Adrenal gland (tissue), 12 donors: ENCODE measurements around the gene CD200R1. TPM values are rescaled to one million over a fixed set of nuclear protein-coding genes. Genes with fewer than 3 reads are reported as not detected.
A peak's percentile ranks its signal among the peaks of the same experiment; 100 is the strongest.

Experiments
- DNase-seq, 7 donors: peaks; one replicate each; pipeline ENCODE4 v3.0.0-alpha.2; 2019 to 2020
- H3K27ac ChIP-seq, 5 donors: fragments of 200-600 bp; sonication (generic) in 4 of 5; 1 replicate in 3 of 5; 2 replicates in 2 of 5; pipeline versions ENCODE4 v1.5.1 to v1.8.0; 2016 to 2020; ENCODE audit warnings: mild to moderate bottlenecking in 1 of 5
- H3K27me3 ChIP-seq: fragments of 200-600 bp; 2 replicates; pipeline ENCODE4 v1.8.0; 2021
- H3K36me3 ChIP-seq, 2 donors: fragments of 200-600 bp; replicated peaks in 1 of 2; 1 replicate in 1 of 2; 2 replicates in 1 of 2; pipeline versions ENCODE4 v1.5.1 to v1.8.0; 2018 to 2022
- H3K4me1 ChIP-seq, 2 donors: fragments of 200-600 bp; replicated peaks in 1 of 2; 1 replicate in 1 of 2; 2 replicates in 1 of 2; pipeline versions ENCODE4 v1.5.1 to v1.8.0; 2018 to 2021
- H3K4me3 ChIP-seq, 4 donors: fragments of 200-600 bp; sonication (generic) in 3 of 4; one replicate each; pipeline ENCODE4 v1.5.1; 2016 to 2018
- H3K9me3 ChIP-seq, 3 donors: fragments of 200-600 bp; sonication (generic) in 1 of 3; replicated peaks in 1 of 3; 1 replicate in 2 of 3; 2 replicates in 1 of 3; pipeline versions ENCODE4 v1.5.1 to v1.8.0; 2016 to 2021
- CTCF ChIP-seq, 6 experiments: fragments of 450-650 bp in 4 of 6; fragments of 200-600 bp in 2 of 6; sonication (generic) in 1 of 6; IDR thresholded peaks; 1 replicate in 5 of 6; 2 replicates in 1 of 6; pipeline versions ENCODE4 v1.5.1 to v1.8.0; 2016 to 2021; ENCODE audit warnings: antibody characterized with exemption in 6 of 6, mild to moderate bottlenecking in 2 of 6, moderate library complexity in 1 of 6
- POLR2A ChIP-seq, 2 donors: fragments of 450-650 bp; IDR thresholded peaks; one replicate each; pipeline ENCODE4 v1.6.1; 2017; ENCODE audit warnings: antibody characterized with exemption in 2 of 2, mild to moderate bottlenecking in 2 of 2, moderate library complexity in 1 of 2
- WGBS, 4 donors: extraction: QIAGEN DNeasy Blood & Tissue Kit in 2 of 4; methylation state at CpG; one replicate each; pipeline versions ENCODE4 v1.1.5 to v1.1.7; 2013 to 2017; 5-methylcytosine and 5-hydroxymethylcytosine counted together
- intact Hi-C, 2 donors: fragments of 100-400 bp; cut with DNase I; formaldehyde crosslinking; loops; one replicate each; pipeline versions ENCODE4 v1.14.1 to v1.15.0; 2022 to 2023
- polyA plus RNA-seq, 3 donors: library from polyadenylated mRNA; stranded (reverse); fragments of 200-250 nt in 2 of 3; fragments of 350-450 nt in 1 of 3; fragmentation: Illumina TruSeq in 1 of 3; extraction: RNeasy Lipid Tissue Mini Kit (QIAGEN cat#74804) in 1 of 3; gene quantifications; one replicate each; pipeline ENCODE4 v1.2.3, GENCODE V29; 2013 to 2014
- total RNA-seq, 9 donors: library from RNA; depleted of rRNA in 4 of 9; stranded (reverse); fragments of >200 nt in 4 of 9; fragments of 120-200 nt in 1 of 9; fragmentation: NEBNext Ultra II Directional in 1 of 9; extraction: Animal tissue kit (Norgen Biotek cat#: 25700) in 1 of 9; gene quantifications; one replicate each; pipeline versions ENCODE4 v1.1.0 to v1.2.4, GENCODE V29; 2013 to 2023
- donor health status: healthy with polysubstance abuse.
- donor health status: Bipolar disorder and iron deficiency.
- donor health status: DM: yes; HTN: yes; CAD: no.
- donor health status: DM: no; HTN: no; CAD: no.
- donor health status: DM: no; HTN: no; CAD: no.
- donor health status: DM: yes; HTN: yes; CAD: no.

The CD200R1 gene
- total and polyA plus RNA-seq, 12 donors, result 0.24 to 11.0 (median 1.4) TPM

- Histone ChIP-seq H3K4me3 (no peak overlapping the region), H3K27me3 (no peaks in the 10 kb centered on the region), H3K36me3 (no peaks in the 10 kb centered on the region), H3K4me1 (no peaks in the 10 kb centered on the region), H3K27ac (no peak overlapping the region), H3K9me3 (no peaks in the 10 kb centered on the region)
- DNase-seq, result no peak
- TF ChIP-seq CTCF (IDR thresholded peaks at IDR 0.05), result no peak
- no peak for TF ChIP-seq POLR2A (IDR thresholded peaks at IDR 0.05)
- intact Hi-C loops, result no loop called here
Observed at GRCh38 chr3:112963683-112964082, 11.2 kb downstream of the CD200R1 start.

- no peak overlapping the region for H3K27ac ChIP-seq
- WGBS, 4 donors, result 45 to 57% (median 49%) methylated on average over 6 of the region's 6 CpGs
- peak overlapping the region in 1 of 4 donors; percentile 11 for H3K4me3 ChIP-seq
- TF ChIP-seq CTCF (IDR thresholded peaks at IDR 0.05) (no peak), POLR2A (IDR thresholded peaks at IDR 0.05) (no peak)
- no peak for DNase-seq
- H3K27me3 ChIP-seq, result no peaks in the 10 kb centered on the region
- H3K4me1 ChIP-seq, result no peaks in the 10 kb centered on the region
- H3K36me3 ChIP-seq, result no peaks in the 10 kb centered on the region
- H3K9me3 ChIP-seq, result no peaks in the 10 kb centered on the region
- intact Hi-C loops, result no loop called here
Observed at GRCh38 chr3:112958811-112959560, 15.9 kb downstream of the CD200R1 start.

GRCh38 chr3:112956351-112956750 is 18.6 kb downstream of the CD200R1 start:
- intact Hi-C loops, result no loop called here
- Histone ChIP-seq H3K36me3 (no peaks in the 10 kb centered on the region), H3K27ac (no peak overlapping the region), H3K27me3 (no peaks in the 10 kb centered on the region), H3K4me3 (no peak overlapping the region), H3K9me3 (no peaks in the 10 kb centered on the region), H3K4me1 (no peaks in the 10 kb centered on the region)
- TF ChIP-seq CTCF (IDR thresholded peaks at IDR 0.05) (no peak), POLR2A (IDR thresholded peaks at IDR 0.05) (no peak)
- DNase-seq, result no peak

- no peak for DNase-seq
- Histone ChIP-seq H3K27ac (no peak overlapping the region), H3K9me3 (peaks cover 0 to 7% (median 0%) of the 10 kb centered on the region in 3 donors), H3K4me1 (no peaks in the 10 kb centered on the region), H3K4me3 (no peak overlapping the region), H3K36me3 (no peaks in the 10 kb centered on the region), H3K27me3 (no peaks in the 10 kb centered on the region)
- 73 to 81% (median 77%) methylated on average over 9 of the region's 9 CpGs for whole genome bisulfite sequencing, 4 donors
- TF ChIP-seq CTCF (IDR thresholded peaks at IDR 0.05) (no peak), POLR2A (IDR thresholded peaks at IDR 0.05) (no peak)
- intact Hi-C loops, result no loop called here
Observed at GRCh38 chr3:112948346-112948838, 26.5 kb downstream of the CD200R1 start.
